HG03025 (cell line): ENCODE data around the gene WNT9B.

Experiments used
- ATAC-seq: cut with Tn5 transposase; IDR thresholded peaks from one replicate; pipeline ENCODE4 v1.9.1; 2021; ENCODE audit warnings: mild to moderate bottlenecking, moderate library complexity; ENCODE audit not compliant: unreplicated experiment, low FRiP score

WNT9B gene

GRCh38 chr17:46853896-46854444 is 2.6 kb downstream of the WNT9B start:
- no peak for ATAC-seq

- no peak for ATAC-seq
Measured at GRCh38 chr17:46854515-46854914, 3.1 kb downstream of the WNT9B start.

GRCh38 chr17:46854948-46855347 is 3.6 kb downstream of the WNT9B start:
- ATAC-seq: no peak

GRCh38 chr17:46857600-46857999 is 6.2 kb downstream of the WNT9B start:
- ATAC-seq: no peak

- no peak for ATAC-seq
Measured at GRCh38 chr17:46859996-46860395, 8.6 kb downstream of the WNT9B start.

- no peak for ATAC-seq
Measured at GRCh38 chr17:46862949-46863348, 11.6 kb downstream of the WNT9B start.

GRCh38 chr17:46863383-46864121 is 12.2 kb downstream of the WNT9B start:
- no peak for ATAC-seq

GRCh38 chr17:46865100-46865499 is 13.7 kb downstream of the WNT9B start:
- ATAC-seq: no peak

GRCh38 chr17:46866325-46866724 is 14.9 kb downstream of the WNT9B start:
- no peak for ATAC-seq

GRCh38 chr17:46866747-46867146 is 15.4 kb downstream of the WNT9B start:
- ATAC-seq: no peak

- ATAC-seq: no peak
Measured at GRCh38 chr17:46868689-46869187, 17.4 kb downstream of the WNT9B start.

- ATAC-seq: no peak
Measured at GRCh38 chr17:46869296-46869695, 17.9 kb downstream of the WNT9B start.

- no peak for ATAC-seq
Measured at GRCh38 chr17:46869975-46870803, 18.8 kb downstream of the WNT9B start.

GRCh38 chr17:46872421-46872820 is 21.0 kb downstream of the WNT9B start:
- no peak for ATAC-seq

- no peak for ATAC-seq
Measured at GRCh38 chr17:46873941-46874645, 22.7 kb downstream of the WNT9B start.

GRCh38 chr17:46874906-46875305 is 23.5 kb downstream of the WNT9B start:
- no peak for ATAC-seq

- ATAC-seq: no peak
Measured at GRCh38 chr17:46875849-46876352, 24.5 kb downstream of the WNT9B start.

- no peak for ATAC-seq
Measured at GRCh38 chr17:46876353-46876887, 25.0 kb downstream of the WNT9B start.

GRCh38 chr17:46876926-46877325 is 25.5 kb downstream of the WNT9B start:
- no peak for ATAC-seq

- ATAC-seq: no peak
Measured at GRCh38 chr17:46877466-46877865, 26.1 kb downstream of the WNT9B start.
